HUES6 (cell line): ENCODE measurements around the gene CTSE.

Experiments
- H3K27ac ChIP-seq: 2 replicates; pipeline ENCODE4 v1.7.0; 2013; ENCODE audit warnings: low read depth, mild to moderate bottlenecking, low read length, inconsistent platforms
- H3K27me3 ChIP-seq: 2 replicates; pipeline ENCODE4 v1.6.1; 2013; ENCODE audit warnings: low read length; ENCODE audit not compliant: control insufficient read depth, insufficient read depth
- H3K36me3 ChIP-seq: 2 replicates; pipeline ENCODE4 v1.6.1; 2013; ENCODE audit warnings: low read length; ENCODE audit not compliant: control insufficient read depth, insufficient read depth
- H3K4me1 ChIP-seq: 2 replicates; pipeline ENCODE4 v1.6.1; 2013; ENCODE audit warnings: low read length; ENCODE audit not compliant: control insufficient read depth, insufficient read depth
- H3K4me3 ChIP-seq: 2 replicates; pipeline ENCODE4 v1.5.1; 2013; ENCODE audit warnings: low read depth, low read length
- H3K9ac ChIP-seq: one replicate; pipeline ENCODE4 v1.6.1; 2013; ENCODE audit warnings: mild to moderate bottlenecking, low read length
- H3K9me3 ChIP-seq: 2 replicates; pipeline ENCODE4 v1.6.1; 2013; ENCODE audit warnings: low read depth, low read length; ENCODE audit not compliant: control insufficient read depth, insufficient read depth

The CTSE gene

GRCh38 chr1:205967554-205968335 lies 56.0 kb downstream of the CTSE start:
- H3K9me3 ChIP-seq, result no peaks in the 10 kb centered on the region
- H3K4me3 ChIP-seq, result no peak overlapping the region
- no peaks in the 10 kb centered on the region for H3K27me3 ChIP-seq
- no peak overlapping the region for H3K27ac ChIP-seq
- no peaks in the 10 kb centered on the region for H3K4me1 ChIP-seq
- H3K9ac ChIP-seq, result no peak overlapping the region
- H3K36me3 ChIP-seq, result no peaks in the 10 kb centered on the region

- H3K9me3 ChIP-seq, result no peaks in the 10 kb centered on the region
- 0 out of 2 replicates have a peak, but pooled peaks cover 3% of the 10 kb centered on the region for H3K27me3 ChIP-seq
- H3K9ac ChIP-seq, result no peak overlapping the region
- no peak overlapping the region for H3K27ac ChIP-seq
- no peaks in the 10 kb centered on the region for H3K36me3 ChIP-seq
- no peak overlapping the region for H3K4me3 ChIP-seq
- H3K4me1 ChIP-seq, result peaks cover 6% of the 10 kb centered on the region; the same call in 1 of the 2 replicates
These were observed 58.4 kb downstream of the CTSE start for GRCh38 chr1:205965036-205965884.

- no peaks in the 10 kb centered on the region for H3K9me3 ChIP-seq
- H3K36me3 ChIP-seq, result no peaks in the 10 kb centered on the region
- H3K27me3 ChIP-seq, result 0 out of 2 replicates have a peak, but pooled peaks cover 3% of the 10 kb centered on the region
- H3K4me3 ChIP-seq, result no peak overlapping the region
- H3K27ac ChIP-seq, result no peak overlapping the region
- no peak overlapping the region for H3K9ac ChIP-seq
- peaks cover 6% of the 10 kb centered on the region; the same call in 1 of the 2 replicates for H3K4me1 ChIP-seq
These were observed 60.1 kb downstream of the CTSE start for GRCh38 chr1:205963352-205964155.

GRCh38 chr1:205962821-205963221 lies 60.9 kb downstream of the CTSE start:
- Histone ChIP-seq H3K9me3 (no peaks in the 10 kb centered on the region), H3K4me3 (no peak overlapping the region), H3K4me1 (peaks cover 6% of the 10 kb centered on the region; the same call in 1 of the 2 replicates), H3K36me3 (no peaks in the 10 kb centered on the region), H3K9ac (no peak overlapping the region), H3K27me3 (0 out of 2 replicates have a peak, but pooled peaks cover 3% of the 10 kb centered on the region), H3K27ac (no peak overlapping the region)

GRCh38 chr1:205961991-205962820 lies 61.5 kb downstream of the CTSE start:
- no peak overlapping the region for H3K4me3 ChIP-seq
- H3K4me1 ChIP-seq, result peaks cover 6% of the 10 kb centered on the region; the same call in 1 of the 2 replicates
- H3K27ac ChIP-seq, result no peak overlapping the region
- H3K27me3 ChIP-seq, result 0 out of 2 replicates have a peak, but pooled peaks cover 3% of the 10 kb centered on the region
- H3K9ac ChIP-seq, result no peak overlapping the region
- no peaks in the 10 kb centered on the region for H3K9me3 ChIP-seq
- no peaks in the 10 kb centered on the region for H3K36me3 ChIP-seq

- Histone ChIP-seq H3K4me1 (peaks cover 6% of the 10 kb centered on the region; the same call in 1 of the 2 replicates), H3K9ac (no peak overlapping the region)
These were observed 62.3 kb downstream of the CTSE start for GRCh38 chr1:205961405-205961804.

GRCh38 chr1:205959789-205960188 lies 63.9 kb downstream of the CTSE start:
- H3K4me1 ChIP-seq, result peaks cover 6% of the 10 kb centered on the region; the same call in 1 of the 2 replicates
- H3K27me3 ChIP-seq, result 0 out of 2 replicates have a peak, but pooled peaks cover 5% of the 10 kb centered on the region
- H3K36me3 ChIP-seq, result no peaks in the 10 kb centered on the region
- H3K9ac ChIP-seq, result no peak overlapping the region
- H3K4me3 ChIP-seq, result no peak overlapping the region
- no peak overlapping the region for H3K27ac ChIP-seq
- no peaks in the 10 kb centered on the region for H3K9me3 ChIP-seq

More at GRCh38 chr1:205961405-205961804, 62.3 kb downstream of the CTSE start:
- no peaks in the 10 kb centered on the region for H3K9me3 ChIP-seq
- H3K4me3 ChIP-seq, result no peak overlapping the region
- 0 out of 2 replicates have a peak, but pooled peaks cover 3% of the 10 kb centered on the region for H3K27me3 ChIP-seq
- no peak overlapping the region for H3K27ac ChIP-seq
- H3K36me3 ChIP-seq, result no peaks in the 10 kb centered on the region
